HG03439 (cell line): ENCODE data around the gene KREMEN1.
"Not testable (repeated sequence)": the region's sequence is repeated elsewhere in the genome, so short reads cannot be mapped to it uniquely, and the experiment has no call there.

Source experiments
- ATAC-seq: cut with Tn5 transposase; IDR thresholded peaks from one replicate; pipeline ENCODE4 v1.9.1; 2021; ENCODE audit warnings: mild to moderate bottlenecking, moderate library complexity; ENCODE audit not compliant: unreplicated experiment

Gene KREMEN1

GRCh38 chr22:29078036-29078868, 5.4 kb downstream of the KREMEN1 start:
- ATAC-seq = no peak

- ATAC-seq = no peak
Observed at GRCh38 chr22:29078869-29079207, 6.0 kb downstream of the KREMEN1 start.

GRCh38 chr22:29079218-29079901, 6.5 kb downstream of the KREMEN1 start:
- no peak for ATAC-seq

GRCh38 chr22:29080106-29080975, 7.5 kb downstream of the KREMEN1 start:
- ATAC-seq = no peak

GRCh38 chr22:29081517-29082236, 8.8 kb downstream of the KREMEN1 start:
- ATAC-seq = no peak

- ATAC-seq = no peak
Observed at GRCh38 chr22:29082826-29083545, 10.2 kb downstream of the KREMEN1 start.

GRCh38 chr22:29083576-29083932, 10.7 kb downstream of the KREMEN1 start:
- not testable (repeated sequence) for ATAC-seq

GRCh38 chr22:29083933-29084591, 11.2 kb downstream of the KREMEN1 start:
- no peak for ATAC-seq

GRCh38 chr22:29087012-29087411, 14.2 kb downstream of the KREMEN1 start:
- no peak for ATAC-seq

- ATAC-seq = no peak
Observed at GRCh38 chr22:29088809-29089208, 16.0 kb downstream of the KREMEN1 start.

GRCh38 chr22:29089507-29089906, 16.7 kb downstream of the KREMEN1 start:
- no peak for ATAC-seq

GRCh38 chr22:29090039-29090438, 17.2 kb downstream of the KREMEN1 start:
- no peak for ATAC-seq

- ATAC-seq = no peak
Observed at GRCh38 chr22:29092243-29092642, 19.4 kb downstream of the KREMEN1 start.

- no peak for ATAC-seq
Observed at GRCh38 chr22:29093030-29093429, 20.2 kb downstream of the KREMEN1 start.

GRCh38 chr22:29093501-29094300, 20.9 kb downstream of the KREMEN1 start:
- ATAC-seq = no peak

GRCh38 chr22:29095459-29095858, 22.6 kb downstream of the KREMEN1 start:
- no peak for ATAC-seq

- no peak for ATAC-seq
Observed at GRCh38 chr22:29096736-29097669, 24.2 kb downstream of the KREMEN1 start.

- ATAC-seq = no peak
Observed at GRCh38 chr22:29098296-29098695, 25.5 kb downstream of the KREMEN1 start.
